Stomach (tissue), 9 donors: Measurements from ENCODE around the gene IDH3A. TPM values are rescaled to one million over a fixed set of nuclear protein-coding genes. Genes with fewer than 3 reads are reported as not detected.

Experiments used
- DNase-seq, 2 donors: peaks; one replicate each; pipeline versions ENCODE4 v3.0.0 to v3.0.0-alpha.2; 2013 to 2019
- H3K27ac ChIP-seq, 5 donors: fragments of 200-600 bp in 4 of 5; sonication (generic) in 4 of 5; one replicate each; pipeline ENCODE4 v1.5.1; 2013 to 2019; ENCODE audit warnings: mild to moderate bottlenecking in 1 of 5, moderate library complexity in 1 of 5
- H3K27me3 ChIP-seq, 3 donors: fragments of 200-600 bp; sonication (generic); one replicate each; pipeline ENCODE4 v1.5.1; 2017 to 2019; ENCODE audit warnings: mixed run types in 1 of 3
- H3K36me3 ChIP-seq, 4 donors: fragments of 200-600 bp; sonication (generic); 1 replicate in 3 of 4; 2 replicates in 1 of 4; pipeline ENCODE4 v1.5.1; 2016 to 2019
- H3K4me1 ChIP-seq, 4 donors: fragments of 200-600 bp; sonication (generic); one replicate each; pipeline ENCODE4 v1.5.1; 2016 to 2019
- H3K4me3 ChIP-seq, 4 donors: fragments of 200-600 bp; sonication (generic) in 3 of 4; one replicate each; pipeline ENCODE4 v1.5.1; 2016 to 2019; ENCODE audit warnings: mild to moderate bottlenecking in 1 of 4
- H3K9me3 ChIP-seq, 4 donors: fragments of 200-600 bp; sonication (generic); one replicate each; pipeline ENCODE4 v1.5.1; 2016 to 2019
- EP300 ChIP-seq: sonication (generic); formaldehyde crosslinking; IDR thresholded peaks from one replicate; pipeline ENCODE4 v1.6.1; 2017; ENCODE audit warnings: antibody characterized with exemption
- POLR2A ChIP-seq, 4 donors: fragments of 450-650 bp; IDR thresholded peaks; one replicate each; pipeline ENCODE4 v1.6.1; 2016; ENCODE audit warnings: antibody characterized with exemption in 4 of 4, control low read depth in 2 of 4, mild to moderate bottlenecking in 1 of 4, moderate library complexity in 1 of 4
- POLR2AphosphoS5 ChIP-seq, 3 donors: sonication (generic); formaldehyde crosslinking; IDR thresholded peaks; one replicate each; pipeline ENCODE4 v1.6.1; 2016; ENCODE audit warnings: antibody characterized with exemption in 3 of 3
- WGBS, 5 donors: extraction: QIAGEN DNeasy Blood & Tissue Kit in 3 of 5; methylation state at CpG; one replicate each; pipeline versions ENCODE4 v1.1.5 to v1.1.7; 2013 to 2018; 5-methylcytosine and 5-hydroxymethylcytosine counted together
- intact Hi-C: fragments of 100-400 bp; cut with DNase I; formaldehyde crosslinking; loops from one replicate; pipeline ENCODE4 v1.15.1; 2023; ENCODE audit warnings: low total_unique reads
- polyA plus RNA-seq, 3 donors: library from polyadenylated mRNA; stranded (reverse); fragments of 200-250 nt; gene quantifications; one replicate each; pipeline ENCODE4 v1.2.3, GENCODE V29; 2013
- total RNA-seq, 5 donors: library from RNA; depleted of rRNA; stranded (reverse); fragments of >200 nt; gene quantifications; one replicate each; pipeline versions ENCODE4 v1.1.0 to v1.2.3, GENCODE V29; 2014 to 2016
- TF ChIP-seq, protein P1 (sequence below), 7 experiments: fragments of 450-650 bp in 4 of 7; fragments of 200-600 bp in 3 of 7; sonication (generic) in 3 of 7; IDR thresholded peaks; one replicate each; pipeline ENCODE4 v1.5.1; 2016 to 2019; ENCODE audit warnings: antibody characterized with exemption in 7 of 7, control low read depth in 2 of 7, mild to moderate bottlenecking in 1 of 7
- donor health status: healthy with polysubstance abuse.
- donor health status: Bipolar disorder and iron deficiency.
- donor health status: healthy.

Gene IDH3A
- total and polyA plus RNA-seq, 8 donors: 25.5 to 731 (median 49.1) TPM

DNA sequence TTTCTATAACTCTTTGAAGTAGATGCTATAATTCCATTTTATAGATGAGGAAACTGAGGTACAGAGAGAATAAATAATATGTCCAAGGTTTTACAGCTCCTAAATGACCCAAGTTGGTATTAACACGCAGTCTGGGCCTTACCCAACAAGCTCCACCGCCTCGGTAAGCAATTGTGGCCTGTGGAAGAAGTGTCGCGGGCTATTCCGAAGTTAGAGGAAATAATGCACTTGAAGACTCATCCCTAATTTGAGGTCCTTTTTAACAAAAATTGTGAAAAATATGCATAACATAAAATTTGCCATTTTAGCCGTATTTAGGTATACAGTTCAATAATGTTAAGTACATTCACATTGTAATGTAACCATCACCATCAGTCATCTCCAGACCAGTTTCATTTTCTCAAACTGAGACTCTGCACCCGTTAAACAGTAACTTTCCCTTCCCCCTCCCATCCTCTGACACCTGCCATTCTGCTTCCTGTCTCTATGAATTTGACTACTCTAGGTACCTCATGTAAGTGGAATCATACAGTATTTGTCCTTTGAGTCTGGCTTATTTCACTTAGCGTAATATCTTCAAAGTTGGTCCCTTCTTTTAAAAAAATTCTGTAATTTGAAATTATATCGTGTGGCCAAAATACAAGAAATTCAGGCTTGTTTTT lies 18.2 kb downstream of the IDH3A start:
- peaks cover 63 to 100% (median 99%) of the 10 kb centered on the region in 4 donors for H3K36me3 ChIP-seq

DNA sequence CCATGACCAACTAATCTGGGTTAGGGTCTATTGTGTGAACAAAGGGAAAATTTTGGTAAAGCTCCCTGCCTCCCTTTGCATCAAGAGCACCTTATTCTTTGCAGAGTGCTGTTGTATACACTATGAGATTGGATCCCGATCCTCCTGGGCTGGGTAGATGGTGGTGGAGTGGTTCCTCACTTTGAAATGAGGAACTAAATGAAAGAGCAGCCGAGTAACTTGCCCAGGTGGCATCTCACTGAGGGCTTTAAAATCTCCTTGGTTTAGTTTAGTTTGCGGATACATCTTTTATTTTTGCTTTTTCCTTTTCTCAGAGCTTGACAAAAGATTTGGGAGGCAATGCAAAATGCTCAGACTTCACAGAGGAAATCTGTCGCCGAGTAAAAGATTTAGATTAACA lies 19.4 kb downstream of the IDH3A start:
- no peak for TF ChIP-seq POLR2A (IDR thresholded peaks at IDR 0.05)
- no peak for TF ChIP-seq EP300
- TF ChIP-seq, protein P1, sequence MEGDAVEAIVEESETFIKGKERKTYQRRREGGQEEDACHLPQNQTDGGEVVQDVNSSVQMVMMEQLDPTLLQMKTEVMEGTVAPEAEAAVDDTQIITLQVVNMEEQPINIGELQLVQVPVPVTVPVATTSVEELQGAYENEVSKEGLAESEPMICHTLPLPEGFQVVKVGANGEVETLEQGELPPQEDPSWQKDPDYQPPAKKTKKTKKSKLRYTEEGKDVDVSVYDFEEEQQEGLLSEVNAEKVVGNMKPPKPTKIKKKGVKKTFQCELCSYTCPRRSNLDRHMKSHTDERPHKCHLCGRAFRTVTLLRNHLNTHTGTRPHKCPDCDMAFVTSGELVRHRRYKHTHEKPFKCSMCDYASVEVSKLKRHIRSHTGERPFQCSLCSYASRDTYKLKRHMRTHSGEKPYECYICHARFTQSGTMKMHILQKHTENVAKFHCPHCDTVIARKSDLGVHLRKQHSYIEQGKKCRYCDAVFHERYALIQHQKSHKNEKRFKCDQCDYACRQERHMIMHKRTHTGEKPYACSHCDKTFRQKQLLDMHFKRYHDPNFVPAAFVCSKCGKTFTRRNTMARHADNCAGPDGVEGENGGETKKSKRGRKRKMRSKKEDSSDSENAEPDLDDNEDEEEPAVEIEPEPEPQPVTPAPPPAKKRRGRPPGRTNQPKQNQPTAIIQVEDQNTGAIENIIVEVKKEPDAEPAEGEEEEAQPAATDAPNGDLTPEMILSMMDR (IDR thresholded peaks at IDR 0.05): no peak
- TF ChIP-seq POLR2AphosphoS5 (IDR thresholded peaks at IDR 0.05): no peak
- no peaks in the 10 kb centered on the region for H3K27me3 ChIP-seq
- no peak overlapping the region for H3K27ac ChIP-seq
- DNase-seq: no peak
- WGBS, 5 donors: 84 to 90% (median 87%) methylated on average over 5 of the region's 5 CpGs
- H3K36me3 ChIP-seq: peaks cover 62 to 99% (median 93%) of the 10 kb centered on the region in 4 donors
- H3K4me1 ChIP-seq: no peaks in the 10 kb centered on the region
- H3K4me3 ChIP-seq: no peak overlapping the region
- H3K9me3 ChIP-seq: no peaks in the 10 kb centered on the region
- intact Hi-C loops: no loop called here

More for the DNA sequence above, 18.2 kb downstream of the IDH3A start:
- Histone ChIP-seq H3K27ac (no peak overlapping the region), H3K27me3 (no peaks in the 10 kb centered on the region), H3K9me3 (no peaks in the 10 kb centered on the region), H3K4me3 (no peak overlapping the region), H3K4me1 (no peaks in the 10 kb centered on the region)
- DNase-seq: peak in 1 of 2 donors; percentile 29
- TF ChIP-seq EP300: no peak
- TF ChIP-seq, protein P1 (IDR thresholded peaks at IDR 0.05): no peak
- no peak for TF ChIP-seq POLR2A (IDR thresholded peaks at IDR 0.05)
- no peak for TF ChIP-seq POLR2AphosphoS5 (IDR thresholded peaks at IDR 0.05)
- 87 to 91% (median 90%) methylated on average over 10 of the region's 10 CpGs for WGBS, 5 donors
- intact Hi-C loops: no loop called here

DNA sequence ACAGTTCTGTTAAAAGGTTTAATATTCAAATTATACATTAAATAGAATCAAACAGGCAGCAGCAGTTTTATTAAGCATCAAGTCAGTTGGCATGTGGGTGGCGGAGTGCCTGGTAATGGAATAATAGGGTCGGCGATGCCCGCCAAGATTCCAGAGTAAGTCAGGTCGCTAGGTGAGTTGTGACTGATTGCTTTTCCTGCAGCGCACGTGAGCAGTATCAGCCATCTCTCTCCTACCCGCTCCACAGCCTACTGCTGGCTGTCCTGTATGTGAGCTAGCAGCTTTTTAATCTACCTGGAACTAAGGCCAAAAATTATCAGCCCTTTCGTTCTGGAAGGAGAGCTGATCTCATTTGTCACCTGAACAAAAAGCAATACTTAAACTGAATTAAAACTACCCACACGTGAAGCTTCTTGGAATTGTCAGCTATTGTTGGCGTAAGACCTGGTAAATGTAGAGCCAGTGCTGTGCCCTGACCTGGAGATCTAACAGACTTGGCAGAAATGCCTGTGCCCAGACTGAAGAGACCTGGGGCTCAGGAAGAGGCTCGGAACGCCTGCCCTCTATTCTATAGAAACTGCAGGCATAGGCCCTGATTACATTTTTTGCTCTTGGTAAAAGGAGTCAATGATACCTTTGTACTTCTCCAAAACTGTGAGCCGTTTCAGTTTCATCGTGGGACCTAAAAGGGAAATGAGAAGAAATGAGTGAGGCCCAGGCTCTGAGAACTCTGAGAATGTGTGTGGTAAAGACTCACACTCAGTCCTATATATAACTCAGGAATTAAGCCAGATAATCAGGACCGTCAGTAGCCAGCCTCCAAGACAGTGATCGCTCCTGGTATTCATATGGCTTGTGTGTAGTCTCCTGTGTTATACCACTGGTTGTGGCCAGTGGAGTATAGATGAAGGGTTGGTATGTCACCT lies 21.9 kb downstream of the IDH3A start:
- no peak overlapping the region for H3K4me3 ChIP-seq
- H3K4me1 ChIP-seq: no peaks in the 10 kb centered on the region
- peaks cover 44 to 84% (median 68%) of the 10 kb centered on the region in 4 donors for H3K36me3 ChIP-seq
- H3K27ac ChIP-seq: no peak overlapping the region
- WGBS, 5 donors: 85 to 91% (median 89%) methylated on average over 17 of the region's 17 CpGs
- TF ChIP-seq, protein P1 (IDR thresholded peaks at IDR 0.05): no peak
- TF ChIP-seq POLR2A (IDR thresholded peaks at IDR 0.05) (no peak), POLR2AphosphoS5 (IDR thresholded peaks at IDR 0.05) (no peak), EP300 (no peak)
- intact Hi-C loops: no loop called here
- no peak for DNase-seq
- no peaks in the 10 kb centered on the region for H3K9me3 ChIP-seq
- no peaks in the 10 kb centered on the region for H3K27me3 ChIP-seq

DNA sequence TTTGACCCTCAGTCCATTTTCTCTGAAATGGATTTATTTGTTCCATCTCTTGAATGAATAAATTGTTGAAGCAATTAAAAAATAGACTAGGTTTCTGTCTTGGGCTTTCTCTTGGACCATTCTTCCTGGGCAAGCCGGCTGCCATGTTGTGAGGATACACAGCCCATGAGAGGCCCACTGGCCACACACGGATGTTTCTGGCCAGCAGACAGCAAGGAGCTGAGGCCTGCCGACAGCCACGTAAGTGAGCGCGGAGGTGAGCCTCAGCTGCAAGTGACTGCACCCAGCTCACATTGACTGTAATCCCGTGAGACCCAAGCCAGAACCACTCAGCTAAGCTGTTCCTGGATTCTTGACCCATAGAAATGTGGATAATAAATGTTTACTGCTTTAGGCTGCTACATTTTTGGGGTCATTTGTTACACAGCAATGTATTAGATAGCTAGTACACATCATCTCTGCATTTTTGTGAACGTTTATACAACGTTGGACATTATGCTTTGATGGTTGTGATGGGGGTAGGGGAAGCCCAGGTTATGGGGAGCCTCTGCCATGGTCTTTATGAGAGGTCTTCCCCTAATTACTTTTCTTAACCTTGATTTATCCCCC lies 22.8 kb downstream of the IDH3A start:
- DNase-seq: no peak
- intact Hi-C loops: no loop called here
- no peak overlapping the region for H3K27ac ChIP-seq

More for the DNA sequence above, 22.8 kb downstream of the IDH3A start:
- no peaks in the 10 kb centered on the region for H3K9me3 ChIP-seq
- WGBS, 5 donors: 96 to 99% (median 98%) methylated on average over 9 of the region's 9 CpGs
- H3K4me1 ChIP-seq: no peaks in the 10 kb centered on the region
- TF ChIP-seq EP300 (no peak), POLR2AphosphoS5 (IDR thresholded peaks at IDR 0.05) (no peak), POLR2A (IDR thresholded peaks at IDR 0.05) (no peak)
- TF ChIP-seq, protein P1 (IDR thresholded peaks at IDR 0.05): no peak
- no peaks in the 10 kb centered on the region for H3K27me3 ChIP-seq
- no peak overlapping the region for H3K4me3 ChIP-seq
- peaks cover 37 to 76% (median 60%) of the 10 kb centered on the region in 4 donors for H3K36me3 ChIP-seq
